Body of pancreas (tissue), 4 donors: ENCODE data around the gene UHRF1.

Experiments
- POLR2A ChIP-seq, 3 donors: fragments of 450-650 bp; IDR thresholded peaks; one replicate each; pipeline ENCODE4 v1.6.1; 2016; ENCODE audit warnings: antibody characterized with exemption in 3 of 3, mild to moderate bottlenecking in 2 of 3
- TF ChIP-seq, protein P1 (sequence below), 7 experiments: fragments of 450-650 bp in 4 of 7; fragments of 200-600 bp in 3 of 7; sonication (generic) in 3 of 7; IDR thresholded peaks; one replicate each; pipeline ENCODE4 v1.5.1; 2016 to 2019; ENCODE audit warnings: antibody characterized with exemption in 7 of 7

DNA sequence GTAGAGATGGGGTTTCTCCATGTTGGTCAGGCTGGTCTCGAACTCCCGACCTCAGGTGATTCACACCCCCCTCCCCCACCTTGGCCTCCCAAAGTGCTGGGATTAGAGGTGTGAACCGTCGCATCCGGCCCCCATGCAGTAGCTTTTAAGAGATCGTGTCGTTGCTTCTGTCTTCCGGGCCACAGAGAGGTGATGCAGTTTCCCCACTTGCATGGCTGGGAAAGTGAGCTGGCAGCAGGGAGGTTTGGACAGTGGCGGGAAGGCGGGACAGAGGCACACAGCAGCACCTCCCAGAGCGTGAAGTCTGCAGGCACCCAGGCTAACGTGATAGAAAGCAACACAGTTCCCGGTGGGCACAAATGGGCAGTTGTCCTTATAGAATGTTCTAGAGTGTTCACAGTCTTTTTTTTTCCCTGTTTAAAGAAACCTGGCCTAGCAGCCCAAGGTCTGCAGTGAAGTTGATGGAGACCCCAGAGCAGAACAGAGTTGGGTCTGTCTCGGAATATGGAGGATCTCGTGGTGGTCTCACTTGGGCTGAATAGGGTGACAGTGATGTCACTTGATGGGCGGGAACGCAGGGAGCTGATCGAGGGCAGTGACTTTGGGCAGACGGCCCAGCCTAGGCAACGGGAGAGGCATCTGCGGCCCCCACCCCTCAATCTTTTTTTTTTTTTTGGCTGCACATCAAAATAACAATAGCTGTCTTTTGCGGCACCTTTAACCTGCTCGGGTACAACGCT lies 4.9 kb downstream of the UHRF1 start:
- TF ChIP-seq, protein P1, sequence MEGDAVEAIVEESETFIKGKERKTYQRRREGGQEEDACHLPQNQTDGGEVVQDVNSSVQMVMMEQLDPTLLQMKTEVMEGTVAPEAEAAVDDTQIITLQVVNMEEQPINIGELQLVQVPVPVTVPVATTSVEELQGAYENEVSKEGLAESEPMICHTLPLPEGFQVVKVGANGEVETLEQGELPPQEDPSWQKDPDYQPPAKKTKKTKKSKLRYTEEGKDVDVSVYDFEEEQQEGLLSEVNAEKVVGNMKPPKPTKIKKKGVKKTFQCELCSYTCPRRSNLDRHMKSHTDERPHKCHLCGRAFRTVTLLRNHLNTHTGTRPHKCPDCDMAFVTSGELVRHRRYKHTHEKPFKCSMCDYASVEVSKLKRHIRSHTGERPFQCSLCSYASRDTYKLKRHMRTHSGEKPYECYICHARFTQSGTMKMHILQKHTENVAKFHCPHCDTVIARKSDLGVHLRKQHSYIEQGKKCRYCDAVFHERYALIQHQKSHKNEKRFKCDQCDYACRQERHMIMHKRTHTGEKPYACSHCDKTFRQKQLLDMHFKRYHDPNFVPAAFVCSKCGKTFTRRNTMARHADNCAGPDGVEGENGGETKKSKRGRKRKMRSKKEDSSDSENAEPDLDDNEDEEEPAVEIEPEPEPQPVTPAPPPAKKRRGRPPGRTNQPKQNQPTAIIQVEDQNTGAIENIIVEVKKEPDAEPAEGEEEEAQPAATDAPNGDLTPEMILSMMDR (IDR thresholded peaks at IDR 0.05), result no peak
- no peak for TF ChIP-seq POLR2A (IDR thresholded peaks at IDR 0.05)
